NCI-H82 treated with DMSO at 0.1 percent for 48 hours (cell line): ENCODE data around the gene IFNA13.
A peak's percentile ranks its signal among the peaks of the same experiment; 100 is the strongest.
"Not testable (repeated sequence)": the region's sequence is repeated elsewhere in the genome, so short reads cannot be mapped to it uniquely, and the experiment has no call there.

Source experiments
- DNase-seq: peaks from one replicate; lab custom pipeline; 2025; ENCODE audit not compliant: unreplicated experiment; lab: John Stamatoyannopoulos, UW

Gene IFNA13

DNA sequence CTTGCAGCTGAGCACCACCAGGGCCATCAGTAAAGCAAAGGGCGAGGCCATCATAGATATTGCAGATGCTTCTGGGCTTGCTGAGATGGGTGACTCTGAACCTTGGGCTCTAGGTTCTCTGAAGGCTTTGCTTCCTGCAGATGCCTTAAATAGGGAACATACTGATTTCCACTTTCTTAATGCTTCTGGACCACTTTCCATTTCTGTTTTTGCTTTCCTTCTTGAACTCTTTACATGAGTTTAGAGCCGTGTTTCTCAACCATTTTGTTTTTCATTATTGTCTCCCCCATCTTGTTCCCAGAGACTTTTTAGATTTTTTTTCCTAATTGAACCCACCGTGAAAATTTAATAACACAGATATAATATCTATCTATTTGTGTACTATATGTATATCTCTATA lies at the start of gene IFNA13:
Gene IFNA13 (minus strand): TSS at position 101 of the 400 bp plus-strand sequence. CDS start 47 bp downstream, at position 54.
- no peak for DNase-seq

DNA sequence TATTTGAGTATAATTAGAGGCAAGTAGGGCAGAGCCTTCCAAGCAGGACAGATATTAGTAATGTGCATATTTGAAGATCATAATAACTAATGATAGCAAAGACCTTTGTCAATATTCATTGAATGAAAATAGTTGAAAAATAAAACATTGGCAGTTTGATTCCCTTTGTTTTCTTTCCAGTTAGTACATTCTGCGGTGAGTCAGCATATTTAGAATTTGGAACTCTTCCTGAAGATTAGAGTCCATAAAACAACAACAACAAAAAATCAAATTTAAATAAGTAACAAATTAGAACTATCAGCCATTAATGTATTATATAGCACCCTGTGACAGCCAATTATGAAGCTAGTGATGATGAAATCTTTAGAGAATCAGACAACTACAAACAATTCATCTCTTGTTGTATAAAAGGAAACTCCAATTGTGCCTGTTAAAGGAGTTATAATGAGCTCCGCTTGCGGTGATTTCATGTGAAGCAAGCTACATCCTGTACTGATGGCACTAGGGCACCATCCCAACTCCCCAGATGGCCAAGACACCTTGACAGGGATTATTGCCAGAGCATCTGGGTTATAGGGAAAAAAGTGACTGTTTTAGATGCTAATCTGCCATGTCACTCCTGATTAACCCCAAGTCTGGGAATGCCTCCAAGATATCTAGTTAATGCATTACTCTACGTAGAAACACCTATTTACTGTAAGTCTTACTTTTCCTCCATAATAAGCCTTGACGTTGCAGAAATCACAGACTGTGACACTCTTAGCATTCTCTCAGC lies 47.8 kb upstream of the IFNA13 start:
- DNase-seq: peak; percentile 59

DNA sequence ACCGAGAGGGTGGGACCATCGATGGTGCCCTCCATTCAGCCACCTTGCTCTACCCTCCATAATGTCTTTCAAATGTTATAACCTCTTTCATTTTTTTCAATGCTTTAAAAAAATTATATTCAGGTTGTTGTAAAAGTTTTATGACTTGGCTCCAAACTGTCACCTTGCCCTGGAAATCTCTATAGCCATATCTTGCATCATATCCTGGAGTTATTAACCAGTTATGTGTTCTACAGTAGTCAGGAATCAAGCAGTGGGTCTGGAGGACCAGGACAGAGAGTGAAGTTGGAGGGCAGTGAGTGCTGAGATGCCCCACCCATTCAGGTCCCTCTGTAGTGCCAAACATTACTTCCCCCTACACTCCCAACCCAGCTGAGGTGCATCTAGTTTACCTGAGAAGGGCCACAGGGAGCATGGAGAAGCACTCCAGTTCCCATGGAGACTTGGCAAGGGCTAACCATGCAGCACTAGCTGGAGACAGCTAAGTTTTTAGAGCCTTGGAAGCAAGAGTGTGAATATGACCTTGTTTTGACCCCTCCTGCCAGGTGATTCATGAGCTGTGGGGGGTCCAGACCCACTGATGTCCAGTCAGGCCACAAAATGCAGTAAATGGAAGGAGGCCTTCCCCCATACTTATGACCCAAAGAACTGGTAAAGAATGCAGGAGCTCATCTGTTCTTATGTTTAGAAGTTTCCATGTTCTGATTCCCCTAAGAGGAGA lies 46.5 kb upstream of the IFNA13 start:
- no peak for DNase-seq

DNA sequence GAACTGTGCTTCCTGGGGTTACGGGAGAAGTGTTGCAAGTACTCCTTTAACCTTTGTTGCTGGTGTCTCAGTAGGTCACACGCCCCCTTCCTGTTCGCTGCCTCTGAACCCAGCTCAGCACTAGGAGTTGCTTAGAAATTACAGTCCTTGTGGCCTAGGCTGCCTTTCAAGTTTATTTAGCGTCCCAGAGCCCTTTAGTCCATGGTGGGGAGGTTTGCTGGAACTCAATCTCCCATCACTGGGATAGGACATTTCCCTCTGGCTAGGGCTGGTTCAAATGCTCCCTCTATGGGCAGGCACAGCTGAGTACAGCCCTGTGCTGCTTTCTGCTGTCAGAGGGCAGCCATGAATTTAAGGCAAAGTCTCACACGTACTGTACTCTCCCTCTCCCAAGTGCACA lies 45.8 kb upstream of the IFNA13 start:
- no peak for DNase-seq

DNA sequence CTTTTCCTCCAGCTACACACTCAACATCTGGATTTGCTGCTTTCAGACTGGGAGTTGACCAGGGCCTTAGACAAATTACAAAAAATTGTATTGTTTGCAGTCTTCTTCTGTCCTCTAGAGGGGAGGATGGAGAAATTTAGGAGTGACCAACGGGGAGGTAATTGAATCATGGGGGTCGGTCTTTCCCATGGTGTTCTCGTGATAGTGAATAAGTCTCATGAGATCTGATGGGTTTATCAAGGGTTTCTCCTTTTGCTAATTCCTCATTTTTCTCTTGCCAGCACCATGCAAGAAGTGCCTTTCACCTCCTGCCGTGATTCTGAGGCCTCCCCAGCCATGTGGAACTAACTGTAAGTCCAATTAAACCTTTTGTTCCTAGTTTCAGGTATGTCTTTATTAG lies 45.3 kb upstream of the IFNA13 start:
- no peak for DNase-seq

DNA sequence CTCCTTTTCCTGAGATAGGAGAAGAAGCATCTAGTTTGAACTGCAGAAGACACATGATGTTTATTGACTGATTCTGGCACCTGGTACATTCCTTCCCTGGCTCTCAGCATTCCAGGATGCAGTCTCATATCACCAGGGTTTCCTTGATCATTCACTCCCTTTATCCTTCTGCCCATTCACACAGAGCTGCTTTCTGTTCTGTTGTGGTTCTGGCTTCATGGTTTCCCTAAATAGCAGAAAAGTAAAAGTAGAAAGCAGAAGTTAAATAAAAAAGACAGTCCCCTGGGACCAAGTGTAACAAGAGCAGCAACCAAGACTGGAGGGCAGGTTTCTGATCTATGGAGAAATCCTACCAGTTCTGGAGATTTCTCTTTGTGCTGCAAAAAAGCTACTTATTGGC lies 44.2 kb upstream of the IFNA13 start:
- no peak for DNase-seq

DNA sequence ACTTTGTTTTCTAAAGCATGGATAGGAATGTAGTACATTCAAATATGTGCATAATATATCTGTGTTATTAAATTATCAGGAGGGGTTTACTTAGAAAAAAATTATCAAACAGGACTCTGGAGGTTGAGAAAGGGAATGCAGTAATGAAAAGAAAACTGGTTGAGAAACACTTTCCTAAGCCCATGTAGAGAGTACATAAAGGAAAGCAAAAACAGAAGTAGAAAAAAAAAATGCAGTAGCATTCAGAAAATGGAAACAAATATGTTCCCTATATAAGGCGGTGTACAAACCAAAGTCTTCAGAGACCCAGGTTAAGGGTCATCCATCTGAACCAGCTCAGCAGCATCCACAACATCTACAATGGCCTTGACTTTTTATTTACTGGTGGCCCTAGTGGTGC lies 41.0 kb upstream of the IFNA13 start, which contains the start of gene IFNA8:
Gene IFNA8 (plus strand): TSS at position 301 of the 400 bp plus-strand sequence. CDS start 60 bp downstream, at position 361.
- no peak for DNase-seq

DNA sequence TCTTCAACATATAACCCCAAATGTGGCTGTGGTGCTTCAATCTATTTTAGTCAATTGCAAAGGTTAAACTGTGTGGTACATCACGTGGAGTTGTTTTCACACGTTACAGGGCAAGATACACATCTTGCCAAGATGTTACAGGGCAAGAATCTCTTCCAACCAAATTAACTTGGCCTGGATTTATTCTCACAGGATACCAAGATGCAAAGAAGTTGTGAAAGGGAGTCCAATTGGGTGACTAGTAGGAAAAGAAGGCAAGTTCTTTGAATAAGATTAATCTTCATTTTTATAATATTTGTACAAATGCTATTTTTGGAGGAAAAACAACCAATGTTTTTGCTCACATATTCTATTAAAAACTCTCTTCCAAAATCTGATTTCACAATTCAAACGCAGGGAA lies 36.3 kb upstream of the IFNA13 start:
- no peak for DNase-seq

DNA sequence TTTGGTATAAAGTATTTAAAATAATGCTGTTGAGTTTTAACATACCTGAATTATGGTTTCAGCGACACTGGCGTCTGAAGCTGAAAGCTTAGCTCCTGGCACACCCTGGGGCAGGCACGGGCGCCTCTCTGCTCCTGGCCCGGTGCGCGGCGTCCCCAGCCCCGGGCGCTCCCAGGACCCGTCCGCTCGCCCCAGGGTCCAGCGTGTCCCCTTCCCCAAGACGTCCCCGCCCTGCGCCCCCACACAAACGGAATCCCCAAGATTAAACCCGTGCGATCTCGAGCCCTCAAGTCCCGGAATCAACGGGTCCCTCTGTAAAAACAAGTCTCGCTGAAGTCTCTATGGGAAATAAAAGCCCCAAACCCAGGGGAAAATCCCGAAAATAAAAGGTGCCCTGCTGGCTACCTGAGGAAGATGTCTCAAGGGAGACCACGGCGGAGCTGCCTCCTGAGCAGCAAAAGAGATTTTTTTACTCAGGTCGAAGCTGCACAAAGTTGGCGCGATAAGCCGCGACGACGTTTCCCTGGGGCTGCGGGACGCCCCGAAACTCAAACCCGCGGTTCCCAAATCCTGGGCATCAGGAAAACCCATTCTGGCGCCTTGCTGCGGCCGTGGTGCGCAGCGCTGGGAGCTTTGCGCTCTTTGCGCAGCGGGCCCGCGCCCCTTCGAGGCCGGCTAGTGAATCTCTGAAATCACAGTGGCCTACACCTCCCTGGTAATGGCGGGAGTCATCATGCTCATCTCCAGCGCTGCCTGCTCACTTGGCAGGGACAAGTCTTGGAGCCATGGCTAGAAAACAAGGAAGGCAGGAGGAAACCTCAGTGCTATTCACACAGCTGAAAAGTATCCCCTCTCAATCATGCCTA lies 34.8 kb upstream of the IFNA13 start:
- DNase-seq: no peak

DNA sequence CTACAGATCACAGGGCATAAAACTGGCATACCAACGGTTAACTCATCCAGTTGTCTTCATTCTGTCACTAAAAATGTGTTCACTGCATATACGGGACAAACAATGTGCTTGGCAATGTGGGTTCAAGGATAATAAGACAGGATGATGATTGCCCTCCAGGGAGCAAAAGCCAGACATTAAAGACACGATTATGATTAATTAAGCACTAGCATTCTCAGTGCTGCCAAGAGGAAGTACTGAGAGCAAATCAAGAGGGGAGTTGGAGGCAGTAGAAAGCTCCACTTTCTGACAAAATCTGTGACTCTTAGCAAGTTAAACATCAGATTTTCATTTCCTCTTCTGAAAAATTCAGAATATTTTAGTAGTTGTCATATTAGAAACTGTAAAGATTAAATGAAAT lies 32.1 kb upstream of the IFNA13 start:
- no peak for DNase-seq

DNA sequence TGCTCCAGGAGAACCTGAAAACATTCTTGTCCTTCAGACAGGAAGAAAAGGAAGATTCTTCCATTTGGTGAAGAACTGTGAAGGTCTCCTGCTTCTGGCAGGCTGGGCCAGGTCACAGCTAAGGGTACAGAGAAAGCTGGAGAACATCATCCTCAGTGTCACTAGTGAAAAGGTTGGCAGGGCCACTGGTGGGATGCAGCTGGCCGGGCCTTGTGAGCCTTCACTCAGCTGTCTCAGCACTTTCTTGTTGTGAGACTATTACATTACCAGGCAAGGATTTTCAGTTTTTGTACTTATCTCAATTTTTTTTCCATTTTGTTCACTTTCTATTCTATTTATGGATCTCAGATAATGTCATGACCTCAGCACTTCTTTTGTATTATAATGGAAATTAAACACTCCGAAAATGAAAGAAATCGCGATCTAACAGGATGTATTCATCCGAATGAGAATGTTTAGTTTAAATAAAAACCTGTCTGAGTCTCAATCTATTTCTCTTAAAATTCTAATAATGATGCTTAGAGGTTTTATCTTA lies 31.2 kb upstream of the IFNA13 start:
- no peak for DNase-seq

DNA sequence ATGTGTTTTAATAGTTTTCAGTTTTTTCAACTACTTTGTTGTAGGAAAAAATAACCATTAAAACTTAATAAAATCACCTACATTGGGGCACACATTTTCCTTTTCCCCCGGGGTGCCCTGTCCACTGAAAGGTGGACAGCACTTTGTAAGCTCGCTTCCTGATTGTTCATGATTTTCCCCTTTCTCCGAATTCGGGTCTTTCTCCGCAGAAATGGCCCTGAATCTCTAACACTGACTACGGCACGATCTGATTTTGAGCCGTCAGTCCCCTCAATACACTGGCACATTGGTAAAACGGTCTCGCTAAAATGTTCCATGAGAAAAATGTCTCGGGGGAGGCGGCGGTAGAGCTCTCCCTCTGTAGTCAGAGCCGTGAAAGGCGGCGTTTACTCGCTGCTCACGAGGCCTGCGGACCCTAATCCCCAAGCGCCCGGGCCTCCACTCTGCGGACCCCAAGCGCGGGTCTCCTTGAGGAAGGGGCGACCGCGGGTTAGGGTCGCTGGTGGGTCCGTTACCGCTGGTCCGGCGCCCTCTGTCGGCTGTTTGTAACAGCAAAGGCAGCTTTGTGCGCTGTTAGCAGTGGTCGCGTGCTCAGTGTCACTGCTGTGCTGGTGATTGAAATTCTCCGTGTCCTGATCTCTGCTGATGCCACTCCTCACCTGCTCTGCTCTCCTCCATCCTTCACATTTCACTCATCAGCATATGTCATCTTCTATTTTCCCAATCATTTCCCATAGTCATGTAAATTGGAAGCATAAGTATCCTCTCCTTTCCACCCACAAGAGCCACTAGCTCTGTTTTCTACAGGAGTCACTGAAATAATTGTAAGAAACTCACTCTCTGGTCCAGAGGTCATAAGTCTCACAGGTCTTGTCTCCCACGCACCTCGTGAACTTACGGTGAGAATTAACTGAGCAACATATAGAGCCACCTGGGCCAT lies 28.2 kb upstream of the IFNA13 start:
- peak; percentile 6 for DNase-seq

DNA sequence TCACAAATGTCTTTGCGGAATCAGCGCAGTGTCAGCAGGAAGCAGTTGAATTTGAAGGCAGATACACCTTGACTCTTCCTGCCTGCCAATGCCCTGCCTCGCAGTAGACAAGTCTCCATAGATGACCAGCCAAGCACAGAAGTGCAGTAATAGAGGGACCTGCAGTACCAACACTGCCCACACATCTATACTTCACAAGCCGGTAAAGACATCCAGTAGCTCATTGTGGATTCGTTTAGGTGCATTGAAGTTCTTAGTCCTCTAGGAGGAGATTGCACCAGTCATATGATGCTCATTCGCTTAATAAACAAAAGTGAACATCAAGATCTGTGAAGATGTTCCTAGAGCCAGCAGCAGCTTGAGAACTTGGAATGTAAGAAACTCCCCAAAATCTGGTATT lies 24.4 kb upstream of the IFNA13 start:
- no peak for DNase-seq

DNA sequence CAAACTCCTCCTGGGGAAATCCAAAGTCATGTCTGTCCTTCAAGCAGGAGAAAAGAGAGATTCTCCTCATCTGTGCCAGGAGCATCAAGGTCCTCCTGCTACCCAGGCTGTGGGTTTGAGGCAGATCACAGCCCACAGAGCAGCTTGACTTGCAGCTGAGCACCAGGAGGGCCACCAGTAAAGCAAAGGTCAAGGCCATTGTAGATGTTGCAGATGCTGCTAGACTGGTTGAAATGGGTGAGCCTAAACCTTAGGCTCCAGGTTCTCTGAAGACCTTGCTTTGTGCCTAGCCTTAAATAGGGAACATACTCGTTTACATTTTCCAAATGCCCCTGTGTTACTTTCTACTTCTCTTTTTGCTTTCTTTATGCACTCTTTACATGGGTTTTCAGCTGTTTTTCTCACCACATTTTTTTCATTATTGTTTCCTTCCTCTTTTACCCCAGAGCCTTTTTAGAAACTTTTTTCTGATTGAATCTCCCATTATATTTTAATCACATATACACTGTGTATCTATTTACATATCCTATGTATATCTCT lies 17.3 kb upstream of the IFNA13 start, which contains the start of gene IFNA2:
Gene IFNA2 (minus strand): TSS at position 268 of the 540 bp plus-strand sequence. CDS start 69 bp downstream, at position 199.
- no peak for DNase-seq

DNA sequence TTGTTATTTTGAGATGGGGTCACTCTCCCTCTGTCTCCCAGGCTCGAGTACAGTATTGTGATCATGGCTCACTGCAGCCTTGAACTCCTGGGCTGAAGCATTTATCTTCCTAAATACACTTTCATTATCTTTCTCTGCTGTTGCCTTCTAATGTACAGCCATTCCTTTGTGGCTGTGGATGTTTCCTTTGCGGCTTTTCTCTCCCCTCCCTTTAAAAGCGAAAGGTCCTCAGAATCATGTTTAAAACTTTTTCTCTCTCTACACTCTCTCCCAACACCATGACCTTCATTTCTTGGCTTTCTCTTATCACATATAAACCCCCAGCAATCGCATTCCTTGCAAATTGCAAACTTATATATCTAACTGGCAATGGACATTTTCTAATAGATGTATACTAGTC lies 15.8 kb upstream of the IFNA13 start:
- DNase-seq: no peak

DNA sequence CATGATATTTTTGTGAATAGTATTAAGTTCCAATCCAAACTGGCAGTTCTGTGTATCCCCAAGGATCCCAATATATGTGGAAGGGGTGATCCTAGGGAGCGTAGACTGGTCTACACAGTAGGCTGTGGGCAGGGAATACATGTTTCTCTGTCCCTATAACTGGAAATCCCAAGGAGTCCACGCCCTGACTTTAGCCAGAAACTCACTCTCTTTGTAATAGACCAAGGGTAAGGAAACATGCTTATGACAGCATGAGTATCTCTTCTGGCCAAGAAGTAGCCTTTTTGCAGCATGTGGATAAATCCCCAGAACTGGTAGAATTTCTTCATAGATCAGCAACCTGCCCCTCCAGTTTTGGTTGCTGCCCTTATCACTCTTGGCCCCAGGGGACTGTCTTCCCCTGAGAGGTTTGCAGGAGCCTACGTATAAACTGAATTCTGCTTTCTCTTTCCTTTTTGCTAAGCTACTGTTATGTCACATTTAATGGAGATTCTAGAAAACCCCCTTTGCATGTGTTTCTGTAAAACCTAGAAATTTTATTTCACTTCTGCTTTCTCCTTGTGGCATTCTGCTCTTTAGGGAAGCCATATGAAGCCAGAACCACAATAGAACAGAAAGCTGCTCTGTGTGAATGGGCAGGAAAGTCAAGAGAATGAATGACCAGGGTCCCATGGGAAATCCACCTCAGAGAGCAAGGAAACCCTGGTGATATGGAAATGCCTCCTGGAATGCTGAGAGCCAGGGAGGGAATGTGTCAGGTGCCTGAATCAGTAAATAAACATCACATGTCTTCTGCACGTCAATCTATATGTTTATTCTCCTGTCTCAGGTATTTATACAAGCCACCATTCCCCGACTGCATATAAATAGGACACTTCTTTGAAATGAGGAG lies 13.8 kb upstream of the IFNA13 start:
- DNase-seq: no peak

DNA sequence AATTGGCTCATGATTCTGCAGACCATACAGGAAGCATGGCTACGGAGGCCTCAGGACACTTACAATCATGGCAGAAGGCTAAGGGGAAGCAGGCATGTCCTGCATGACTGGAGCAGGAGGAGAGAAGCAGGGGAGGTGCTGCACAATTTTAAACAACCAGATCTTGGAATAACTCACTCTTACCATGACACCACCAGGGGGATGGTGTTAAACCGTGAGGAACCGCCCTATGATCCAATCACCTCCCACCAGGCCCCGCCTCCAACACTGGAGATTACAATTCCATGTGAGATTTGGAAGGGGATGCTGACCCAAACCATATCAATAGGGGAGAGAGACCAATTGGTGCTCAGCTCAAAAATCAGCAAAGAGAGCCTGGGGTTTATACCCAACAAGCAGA lies 3.6 kb upstream of the IFNA13 start:
- not testable (repeated sequence) for DNase-seq

DNA sequence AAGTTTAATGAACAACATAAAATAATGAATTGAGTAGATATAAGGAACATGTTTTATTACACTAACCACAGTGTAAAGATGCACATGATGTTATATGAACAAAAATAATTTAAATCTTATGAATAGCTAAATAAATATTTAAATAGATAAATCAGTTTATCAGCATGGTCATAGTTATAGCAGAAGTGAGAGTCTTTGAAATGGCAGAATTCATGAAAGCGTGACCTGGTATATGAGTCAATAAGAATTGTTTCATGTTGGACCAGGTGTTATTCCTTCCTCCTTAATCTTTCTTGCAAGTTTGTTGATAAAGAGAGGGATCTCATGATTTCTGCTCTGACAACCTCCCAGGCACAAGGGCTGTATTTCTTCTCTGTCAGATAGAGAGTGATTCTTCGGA lies 688 bp downstream of the IFNA13 start:
- not testable (repeated sequence) for DNase-seq

DNA sequence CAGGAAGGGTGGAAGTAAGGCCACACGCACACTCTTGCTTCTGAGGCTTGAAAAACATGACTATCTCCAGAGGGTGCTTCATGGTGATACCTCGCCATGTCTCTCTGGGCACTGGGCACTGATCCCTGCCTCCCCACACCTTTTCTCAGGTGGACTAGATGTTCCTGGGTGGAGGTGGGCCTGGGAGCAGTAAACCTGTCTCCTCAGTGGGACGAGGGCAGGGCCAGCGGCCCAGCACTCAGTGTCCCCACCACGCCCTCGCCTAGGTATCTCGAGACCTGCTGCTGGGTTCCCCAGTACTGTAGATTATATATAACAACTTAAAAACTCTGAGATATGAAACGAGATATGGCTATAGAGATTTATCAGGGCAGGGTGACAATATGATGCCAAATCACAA lies 5.6 kb downstream of the IFNA13 start:
- no peak for DNase-seq
